ENCODE results near the gene TWNK.

TWNK gene

GRCh38 chr10:101011517-101012423 lies 24.4 kb downstream of the TWNK start:
- no peak for DNase-seq (ENCODE audit: low read depth, low spot score)

GRCh38 chr10:101012525-101013364 lies 25.4 kb downstream of the TWNK start:
- DNase-seq (ENCODE audit: low read depth, low spot score): peak; percentile 69

GRCh38 chr10:101013365-101013825 lies 26.1 kb downstream of the TWNK start:
- no peak for DNase-seq (ENCODE audit: low read depth, low spot score)

GRCh38 chr10:101014230-101014884 lies 27.0 kb downstream of the TWNK start:
- no peak for DNase-seq (ENCODE audit: low read depth, low spot score)

GRCh38 chr10:101014966-101015581 lies 27.7 kb downstream of the TWNK start:
- DNase-seq (ENCODE audit: low read depth, low spot score): no peak

GRCh38 chr10:101015582-101015973 lies 28.2 kb downstream of the TWNK start:
- no peak for DNase-seq (ENCODE audit: low read depth, low spot score)

- no peak for DNase-seq (ENCODE audit: low read depth, low spot score)
Measured at GRCh38 chr10:101016814-101017213, 29.5 kb downstream of the TWNK start.

- DNase-seq (ENCODE audit: low read depth, low spot score): no peak
Measured at GRCh38 chr10:101018118-101018599, 30.8 kb downstream of the TWNK start.

GRCh38 chr10:101018600-101019439 lies 31.5 kb downstream of the TWNK start:
- no peak for DNase-seq (ENCODE audit: low read depth, low spot score)

- no peak for DNase-seq (ENCODE audit: low read depth, low spot score)
Measured at GRCh38 chr10:101019440-101019703, 32.0 kb downstream of the TWNK start.

GRCh38 chr10:101020427-101021075 lies 33.2 kb downstream of the TWNK start:
- no peak for DNase-seq (ENCODE audit: low read depth, low spot score)

- DNase-seq (ENCODE audit: low read depth, low spot score): no peak
Measured at GRCh38 chr10:101021239-101021638, 33.9 kb downstream of the TWNK start.

- DNase-seq (ENCODE audit: low read depth, low spot score): no peak
Measured at GRCh38 chr10:101021692-101022251, 34.4 kb downstream of the TWNK start.

GRCh38 chr10:101022967-101023705 lies 35.8 kb downstream of the TWNK start:
- DNase-seq (ENCODE audit: low read depth, low spot score): no peak

- no peak for DNase-seq (ENCODE audit: low read depth, low spot score)
Measured at GRCh38 chr10:101027106-101027720, 39.9 kb downstream of the TWNK start.

- no peak for DNase-seq (ENCODE audit: low read depth, low spot score)
Measured at GRCh38 chr10:101028446-101029337, 41.3 kb downstream of the TWNK start.

- DNase-seq (ENCODE audit: low read depth, low spot score): no peak
Measured at GRCh38 chr10:101029520-101030295, 42.4 kb downstream of the TWNK start.

Measured in activated CD4-positive, CD25-positive, alpha-beta regulatory T cell treated with anti-CD3 and anti-CD28 coated beads, Interleukin-2, amount 50 U/mL, for 16 hours (primary cell).